Kidney (tissue), 14 donors: ENCODE data around the gene ABHD2. TPM values are rescaled to one million over a fixed set of nuclear protein-coding genes. Genes with fewer than 3 reads are reported as not detected.

Experiments used
- DNase-seq, 5 donors: peaks; one replicate each; pipeline ENCODE4 v3.0.0-alpha.2; 2013 to 2020
- FAIRE-seq: peaks from 2 replicates; lab custom pipeline; 2012; peaks lifted over from hg19 to GRCh38; lab: Jason Lieb, UNC
- H3K27ac ChIP-seq, 2 donors: one replicate each; pipeline ENCODE4 v1.7.0; 2013; ENCODE audit warnings: low read depth in 2 of 2, low read length in 2 of 2, inconsistent platforms in 1 of 2
- H3K27me3 ChIP-seq: one replicate; pipeline ENCODE4 v1.7.1; 2013; ENCODE audit warnings: low read length, inconsistent platforms; ENCODE audit not compliant: control insufficient read depth, insufficient read depth
- H3K36me3 ChIP-seq, 3 donors: one replicate each; pipeline versions ENCODE4 v1.7.0 to v1.7.1; 2013; ENCODE audit warnings: low read length in 3 of 3, control low read depth in 1 of 3, inconsistent platforms in 1 of 3; ENCODE audit not compliant: insufficient read depth in 3 of 3, control insufficient read depth in 2 of 3
- H3K4me1 ChIP-seq, 3 donors: one replicate each; pipeline versions ENCODE4 v1.7.0 to v1.7.1; 2013; ENCODE audit warnings: low read length in 3 of 3, inconsistent platforms in 1 of 3, low read depth in 1 of 3; ENCODE audit not compliant: control insufficient read depth in 2 of 3, insufficient read depth in 2 of 3
- H3K4me3 ChIP-seq, 3 donors: one replicate each; pipeline versions ENCODE4 v1.7.0 to v1.8.1; 2013; ENCODE audit warnings: low read length in 3 of 3, control low read depth in 1 of 3, inconsistent platforms in 1 of 3
- H3K9ac ChIP-seq, 3 donors: one replicate each; pipeline versions ENCODE4 v1.7.0 to v1.7.1; 2013; ENCODE audit warnings: low read length in 3 of 3, control low read depth in 1 of 3, inconsistent platforms in 1 of 3
- H3K9me3 ChIP-seq, 3 donors: one replicate each; pipeline versions ENCODE4 v1.7.0 to v1.7.1; 2013; ENCODE audit warnings: low read length in 3 of 3, control low read depth in 1 of 3, inconsistent platforms in 1 of 3; ENCODE audit not compliant: control insufficient read depth in 2 of 3, insufficient read depth in 1 of 3
- CTCF ChIP-seq: IDR thresholded peaks from 3 replicates; pipeline ENCODE4 v1.5.1; 2012; ENCODE audit warnings: mild to moderate bottlenecking, moderate library complexity, borderline replicate concordance; ENCODE audit not compliant: insufficient read depth; ENCODE audit errors: extremely low read depth
- intact Hi-C: fragments of 100-400 bp; cut with DNase I; formaldehyde crosslinking; loops from one replicate; pipeline ENCODE4 v1.11.1; 2022
- polyA plus RNA-seq: library from polyadenylated mRNA; stranded (reverse); fragments of 350-450 nt; fragmentation: Illumina TruSeq; extraction: RNeasy Lipid Tissue Mini Kit (QIAGEN cat#74804); gene quantifications from one replicate; pipeline ENCODE4 v1.2.3, GENCODE V29; 2014; ENCODE audit warnings: low read depth, low replicate concordance; ENCODE audit not compliant: insufficient read depth
- total RNA-seq: library from RNA; stranded (reverse); fragmentation: NEBNext Ultra II Directional; extraction: Animal tissue kit (Norgen Biotek cat#: 25700); gene quantifications from one replicate; pipeline ENCODE4 v1.2.1, GENCODE V29; 2021
- donor health status: control.
- donor health status: control.
- donor health status: control.
- donor health status: control.
- donor health status: control.
- donor health status: DM: yes; HTN: yes; CAD: no.
- donor health status: Normal renal cell carcinoma (clear cell type).

ABHD2 gene
- total and polyA plus RNA-seq, 2 donors from 2014 or later = 13.3 to 123 TPM

- no peak overlapping the region for H3K27ac ChIP-seq
- H3K4me1 ChIP-seq = peaks cover 0 to 15% (median 0%) of the 10 kb centered on the region in 3 donors
- no peaks in the 10 kb centered on the region for H3K27me3 ChIP-seq
- H3K4me3 ChIP-seq = no peak overlapping the region
- no peak for DNase-seq
- no peaks in the 10 kb centered on the region for H3K9me3 ChIP-seq
- intact Hi-C loops = no loop called here
- no peak for FAIRE-seq
- no peak overlapping the region for H3K9ac ChIP-seq
- TF ChIP-seq CTCF = no peak
- peaks cover 0 to 10% (median 4%) of the 10 kb centered on the region in 3 donors for H3K36me3 ChIP-seq
Measured at GRCh38 chr15:89113296-89114024, 25.2 kb downstream of the ABHD2 start.

GRCh38 chr15:89114990-89115389, 26.7 kb downstream of the ABHD2 start:
- intact Hi-C loops = no loop called here
- Histone ChIP-seq H3K4me3 (no peak overlapping the region), H3K27me3 (no peaks in the 10 kb centered on the region), H3K4me1 (peaks cover 0 to 11% (median 0%) of the 10 kb centered on the region in 3 donors), H3K9ac (no peak overlapping the region), H3K27ac (no peak overlapping the region), H3K9me3 (no peaks in the 10 kb centered on the region), H3K36me3 (peaks cover 0 to 10% (median 4%) of the 10 kb centered on the region in 3 donors)
- DNase-seq (peak in 1 of 5 donors; percentile 73), FAIRE-seq (no peak)
- TF ChIP-seq CTCF = no peak

GRCh38 chr15:89115547-89115946, 27.3 kb downstream of the ABHD2 start:
- Histone ChIP-seq H3K4me3 (no peak overlapping the region), H3K9me3 (no peaks in the 10 kb centered on the region), H3K27me3 (no peaks in the 10 kb centered on the region), H3K36me3 (peaks cover 0 to 10% (median 4%) of the 10 kb centered on the region in 3 donors), H3K9ac (no peak overlapping the region), H3K27ac (no peak overlapping the region), H3K4me1 (peaks cover 0 to 11% (median 0%) of the 10 kb centered on the region in 3 donors)
- FAIRE-seq = no peak
- no peak for DNase-seq
- TF ChIP-seq CTCF = no peak
- intact Hi-C loops = no loop called here

GRCh38 chr15:89116404-89116803, 28.1 kb downstream of the ABHD2 start:
- no peak for DNase-seq
- peaks cover 0 to 12% (median 0%) of the 10 kb centered on the region in 3 donors for H3K4me1 ChIP-seq
- H3K27ac ChIP-seq = no peak overlapping the region
- no peak for FAIRE-seq
- H3K4me3 ChIP-seq = no peak overlapping the region
- TF ChIP-seq CTCF = no peak
- intact Hi-C loops = no loop called here
- no peaks in the 10 kb centered on the region for H3K27me3 ChIP-seq
- no peak overlapping the region for H3K9ac ChIP-seq
- H3K36me3 ChIP-seq = peaks cover 0 to 10% (median 4%) of the 10 kb centered on the region in 3 donors
- H3K9me3 ChIP-seq = no peaks in the 10 kb centered on the region
